ENCODE data around the gene TECR. TPM values are rescaled to one million over a fixed set of nuclear protein-coding genes. Genes with fewer than 3 reads are reported as not detected.
"Not testable (repeated sequence)": the region's sequence is repeated elsewhere in the genome, so short reads cannot be mapped to it uniquely, and the experiment has no call there.

The TECR gene
- total RNA-seq, 2 experiments from 2014 or later: 217 to 232 TPM

DNA sequence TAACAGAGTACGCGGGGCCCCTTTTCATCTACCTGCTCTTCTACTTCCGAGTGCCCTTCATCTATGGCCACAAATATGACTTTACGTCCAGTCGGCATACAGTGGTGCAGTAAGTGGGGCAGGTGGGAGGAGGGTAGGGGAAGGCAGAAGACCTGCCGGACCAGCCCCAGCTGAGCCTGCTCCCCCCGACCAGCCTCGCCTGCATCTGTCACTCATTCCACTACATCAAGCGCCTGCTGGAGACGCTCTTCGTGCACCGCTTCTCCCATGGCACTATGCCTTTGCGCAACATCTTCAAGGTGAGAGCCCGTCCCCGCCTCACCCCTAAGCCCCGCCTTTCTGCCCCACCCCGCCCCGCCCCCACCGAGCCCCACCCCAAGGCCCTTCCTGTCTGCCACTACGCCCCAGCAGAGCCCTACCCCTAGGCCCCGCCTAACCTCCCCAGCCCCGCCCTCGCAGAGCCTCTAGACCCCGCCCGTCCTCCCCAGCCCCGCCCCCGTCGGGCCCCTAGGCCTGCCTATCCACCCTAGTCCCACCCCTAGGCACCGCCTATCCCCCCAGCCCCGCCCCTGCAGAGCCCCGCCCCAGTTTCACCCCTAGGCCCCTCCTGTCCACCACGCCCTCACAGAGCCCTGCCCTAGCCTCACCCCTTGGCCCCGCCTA, 34.7 kb downstream of the TECR start:
- Histone ChIP-seq H3K27ac (ENCODE audit: low read depth in 1 of 2, low read length in 2 of 2) (no peak overlapping the region), H3K4me1 (ENCODE audit: insufficient read depth, low read length) (peaks cover 39% of the 10 kb centered on the region), H3K9me3 (ENCODE audit: control insufficient read depth in 1 of 2, insufficient read depth in 1 of 2, low read length in 2 of 2) (no peaks in the 10 kb centered on the region), H3K4me3 (ENCODE audit: low read length) (no peak overlapping the region), H3K27me3 (ENCODE audit: control insufficient read depth in 1 of 2, insufficient read depth in 2 of 2, low read length in 2 of 2) (no peaks in the 10 kb centered on the region), H3K36me3 (ENCODE audit: insufficient read depth, low read length) (peaks cover 46% of the 10 kb centered on the region)
- intact Hi-C loops (cut with DNase I, micrococcal nuclease): no loop called here
- peaks cover 44% of the 10 kb centered on the region for H3K36me3 Mint-ChIP-seq (ENCODE audit: low read depth)
- peak in 9 of 14 experiments; percentile 14 to 73 (median 40) for DNase-seq
- H3K27me3 Mint-ChIP-seq: no peaks in the 10 kb centered on the region
- POLR2A ChIA-PET: interaction anchor here (1.1 kb wide), 1 partner anchor 46 kb away, joined by 4 read pairs; the partner anchor contains the start of gene DNAJB1
- peaks cover 28% of the 10 kb centered on the region for H3K4me1 Mint-ChIP-seq (ENCODE audit: low read depth)
- CTCF ChIA-PET: no interaction called here
- peak overlapping the region; percentile 67 for H3K27ac Mint-ChIP-seq
- TF ChIP-seq, protein P1, sequence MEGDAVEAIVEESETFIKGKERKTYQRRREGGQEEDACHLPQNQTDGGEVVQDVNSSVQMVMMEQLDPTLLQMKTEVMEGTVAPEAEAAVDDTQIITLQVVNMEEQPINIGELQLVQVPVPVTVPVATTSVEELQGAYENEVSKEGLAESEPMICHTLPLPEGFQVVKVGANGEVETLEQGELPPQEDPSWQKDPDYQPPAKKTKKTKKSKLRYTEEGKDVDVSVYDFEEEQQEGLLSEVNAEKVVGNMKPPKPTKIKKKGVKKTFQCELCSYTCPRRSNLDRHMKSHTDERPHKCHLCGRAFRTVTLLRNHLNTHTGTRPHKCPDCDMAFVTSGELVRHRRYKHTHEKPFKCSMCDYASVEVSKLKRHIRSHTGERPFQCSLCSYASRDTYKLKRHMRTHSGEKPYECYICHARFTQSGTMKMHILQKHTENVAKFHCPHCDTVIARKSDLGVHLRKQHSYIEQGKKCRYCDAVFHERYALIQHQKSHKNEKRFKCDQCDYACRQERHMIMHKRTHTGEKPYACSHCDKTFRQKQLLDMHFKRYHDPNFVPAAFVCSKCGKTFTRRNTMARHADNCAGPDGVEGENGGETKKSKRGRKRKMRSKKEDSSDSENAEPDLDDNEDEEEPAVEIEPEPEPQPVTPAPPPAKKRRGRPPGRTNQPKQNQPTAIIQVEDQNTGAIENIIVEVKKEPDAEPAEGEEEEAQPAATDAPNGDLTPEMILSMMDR (IDR thresholded peaks at IDR 0.05): no peak
- no peaks in the 10 kb centered on the region for H3K9me3 Mint-ChIP-seq
- peak; percentile 77 for ATAC-seq (ENCODE audit: poor library complexity)
- no peak overlapping the region for H3K4me3 Mint-ChIP-seq

DNA sequence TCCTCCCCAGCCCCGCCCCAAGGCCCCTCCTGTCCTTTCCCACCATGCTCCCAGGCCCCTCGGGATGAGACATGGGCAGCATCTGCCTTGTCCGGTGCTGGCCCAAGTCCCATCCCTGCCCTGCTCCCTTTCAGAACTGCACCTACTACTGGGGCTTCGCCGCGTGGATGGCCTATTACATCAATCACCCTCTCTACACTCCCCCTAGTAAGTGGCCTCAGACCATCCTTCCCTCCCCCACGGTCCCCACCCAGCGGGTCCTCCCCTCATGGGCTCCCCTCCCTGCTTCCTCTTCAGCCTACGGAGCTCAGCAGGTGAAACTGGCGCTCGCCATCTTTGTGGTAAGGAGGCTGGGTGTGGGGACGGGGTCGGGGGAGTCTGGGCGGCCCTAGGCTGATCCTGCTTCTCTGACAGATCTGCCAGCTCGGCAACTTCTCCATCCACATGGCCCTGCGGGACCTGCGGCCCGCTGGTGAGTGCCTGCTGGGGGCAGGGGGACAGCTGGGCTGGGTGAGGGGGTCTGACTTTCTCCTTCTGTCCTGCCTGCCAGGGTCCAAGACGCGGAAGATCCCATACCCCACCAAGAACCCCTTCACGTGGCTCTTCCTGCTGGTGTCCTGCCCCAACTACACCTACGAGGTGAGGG, 35.4 kb downstream of the TECR start:
- intact Hi-C loops (cut with DNase I, micrococcal nuclease); H3K27me3 ChIP-seq (ENCODE audit: control insufficient read depth in 1 of 2, insufficient read depth in 2 of 2, low read length in 2 of 2); H3K27ac Mint-ChIP-seq; H3K4me3 ChIP-seq (ENCODE audit: low read length); H3K9me3 ChIP-seq (ENCODE audit: control insufficient read depth in 1 of 2, insufficient read depth in 1 of 2, low read length in 2 of 2); H3K4me3 Mint-ChIP-seq; CTCF ChIA-PET; H3K27ac ChIP-seq (ENCODE audit: low read depth in 1 of 2, low read length in 2 of 2); ATAC-seq (ENCODE audit: poor library complexity); H3K27me3 Mint-ChIP-seq; H3K9me3 Mint-ChIP-seq: not testable (repeated sequence)
- H3K4me1 ChIP-seq (ENCODE audit: insufficient read depth, low read length): peaks cover 42% of the 10 kb centered on the region
- POLR2A ChIA-PET: interaction anchor here (1.1 kb wide), 1 partner anchor 46 kb away, joined by 4 read pairs; the partner anchor contains the start of gene DNAJB1
- peaks cover 28% of the 10 kb centered on the region for H3K4me1 Mint-ChIP-seq (ENCODE audit: low read depth)
- DNase-seq: peak in 1 of 14 experiments; percentile 35
- peaks cover 45% of the 10 kb centered on the region for H3K36me3 ChIP-seq (ENCODE audit: insufficient read depth, low read length)
- peaks cover 44% of the 10 kb centered on the region for H3K36me3 Mint-ChIP-seq (ENCODE audit: low read depth)

DNA sequence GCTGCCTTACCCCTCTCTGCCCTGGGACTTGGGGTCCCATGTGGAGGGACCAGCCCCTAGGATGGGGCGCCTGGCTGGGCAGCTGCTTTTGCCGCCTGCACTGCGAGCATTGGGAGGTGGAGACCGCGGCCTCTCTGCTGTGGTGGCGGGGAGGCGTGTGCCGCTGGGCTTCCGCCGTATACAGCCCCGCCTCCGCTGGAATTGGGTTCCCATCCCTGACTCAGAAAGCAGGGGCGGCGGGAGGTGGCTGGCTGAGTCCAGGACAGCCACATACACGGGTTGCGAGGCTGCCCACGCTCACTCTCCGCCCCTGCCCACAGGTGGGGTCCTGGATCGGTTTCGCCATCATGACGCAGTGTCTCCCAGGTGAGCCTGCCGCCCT, 35.9 kb downstream of the TECR start:
- H3K27ac ChIP-seq (ENCODE audit: low read depth in 1 of 2, low read length in 2 of 2): no peak overlapping the region
- CTCF ChIA-PET: no interaction called here
- no peak for ATAC-seq (ENCODE audit: poor library complexity)

More for the DNA sequence above, 35.9 kb downstream of the TECR start:
- no peak overlapping the region for H3K4me3 Mint-ChIP-seq
- intact Hi-C loops (cut with DNase I, micrococcal nuclease): no loop called here
- Histone ChIP-seq H3K4me1 (ENCODE audit: insufficient read depth, low read length) (peaks cover 39% of the 10 kb centered on the region), H3K9me3 (ENCODE audit: control insufficient read depth in 1 of 2, insufficient read depth in 1 of 2, low read length in 2 of 2) (no peaks in the 10 kb centered on the region), H3K4me3 (ENCODE audit: low read length) (no peak overlapping the region), H3K27me3 (ENCODE audit: control insufficient read depth in 1 of 2, insufficient read depth in 2 of 2, low read length in 2 of 2) (no peaks in the 10 kb centered on the region), H3K36me3 (ENCODE audit: insufficient read depth, low read length) (peaks cover 44% of the 10 kb centered on the region)
- POLR2A ChIA-PET: interaction anchor here (1.1 kb wide), 1 partner anchor 47 kb away, joined by 4 read pairs; the partner anchor contains the start of gene DNAJB1
- peaks cover 43% of the 10 kb centered on the region for H3K36me3 Mint-ChIP-seq (ENCODE audit: low read depth)
- peak in 1 of 14 experiments; percentile 35 for DNase-seq
- H3K4me1 Mint-ChIP-seq (ENCODE audit: low read depth): peaks cover 27% of the 10 kb centered on the region
- no peaks in the 10 kb centered on the region for H3K27me3 Mint-ChIP-seq
- TF ChIP-seq, protein P1 (IDR thresholded peaks at IDR 0.05): no peak
- no peak overlapping the region for H3K27ac Mint-ChIP-seq
- H3K9me3 Mint-ChIP-seq: no peaks in the 10 kb centered on the region

All from CD4-positive, alpha-beta T cell (primary cell).